Cardiac atrium fibroblast (primary cell): ENCODE measurements around the gene ZNF267. TPM values are rescaled to one million over a fixed set of nuclear protein-coding genes. Genes with fewer than 3 reads are reported as not detected.

Experiments used
- total RNA-seq: library from RNA; depleted of rRNA; stranded (reverse); fragments of >200 nt; gene quantifications from 2 replicates; pipeline ENCODE4 v1.2.3, GENCODE V29; 2015

ZNF267 gene
- total RNA-seq, result 8.1 and 10.4 TPM in 2 replicates

DNA sequence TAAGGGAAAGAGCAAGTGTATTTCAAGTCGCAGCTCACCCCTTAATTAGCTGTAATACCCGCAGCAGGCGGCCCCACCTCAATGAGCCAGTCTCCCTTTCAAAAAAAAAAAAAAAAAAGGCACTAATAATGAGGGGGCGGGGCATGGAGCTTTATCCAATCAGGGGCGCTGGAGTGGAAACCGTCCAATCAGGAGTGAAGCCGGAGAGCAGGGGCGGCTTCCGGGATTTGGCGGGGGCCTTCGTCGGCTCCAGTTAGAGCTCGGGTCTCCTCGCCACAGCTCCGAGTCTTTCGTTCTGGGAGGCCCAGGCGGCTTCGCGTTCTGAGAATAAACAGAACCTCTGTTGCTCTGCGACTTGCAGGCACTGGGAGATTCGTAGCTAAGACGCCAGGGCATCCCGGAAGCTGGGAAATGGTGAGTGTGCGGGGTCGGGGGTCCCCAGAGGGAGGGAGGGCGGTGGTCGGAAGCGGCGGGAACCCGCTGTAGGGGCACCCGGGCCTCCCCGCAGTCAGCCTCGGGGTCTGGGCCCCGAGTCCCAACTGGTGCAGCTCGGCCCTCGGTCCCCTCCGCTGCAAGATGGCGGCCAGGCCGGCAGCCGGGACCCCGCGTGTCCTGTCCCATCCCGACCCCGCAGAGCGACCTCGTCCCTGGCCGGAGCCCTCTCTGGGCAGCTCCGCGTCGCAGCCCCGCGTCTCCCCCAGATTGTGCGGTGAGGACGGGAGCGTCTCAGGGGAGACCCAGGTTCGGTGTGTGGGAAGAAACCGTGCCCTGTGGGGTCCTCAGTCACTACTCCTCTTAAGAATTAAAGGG, at the start of gene ZNF267:
Gene ZNF267 (plus strand): TSS at position 252 of the 810 bp plus-strand sequence. CDS start 160 bp downstream, at position 412.

